ENCODE results near the gene RFC5.

- TF ChIP-seq POLR2A (IDR thresholded peaks at IDR 0.05) (no peak), EP300 (IDR thresholded peaks at IDR 0.05) (no peak), CTCF (IDR thresholded peaks at IDR 0.05) (no peak)
These were observed 12.7 kb downstream of the RFC5 start for GRCh38 chr12:118029166-118029565.

Measured in gastroesophageal sphincter (tissue), 3 donors.